ENCODE measurements around the gene TTYH2.

- TF ChIP-seq POLR2A (IDR thresholded peaks at IDR 0.05): no peak
- TF ChIP-seq, protein P1, sequence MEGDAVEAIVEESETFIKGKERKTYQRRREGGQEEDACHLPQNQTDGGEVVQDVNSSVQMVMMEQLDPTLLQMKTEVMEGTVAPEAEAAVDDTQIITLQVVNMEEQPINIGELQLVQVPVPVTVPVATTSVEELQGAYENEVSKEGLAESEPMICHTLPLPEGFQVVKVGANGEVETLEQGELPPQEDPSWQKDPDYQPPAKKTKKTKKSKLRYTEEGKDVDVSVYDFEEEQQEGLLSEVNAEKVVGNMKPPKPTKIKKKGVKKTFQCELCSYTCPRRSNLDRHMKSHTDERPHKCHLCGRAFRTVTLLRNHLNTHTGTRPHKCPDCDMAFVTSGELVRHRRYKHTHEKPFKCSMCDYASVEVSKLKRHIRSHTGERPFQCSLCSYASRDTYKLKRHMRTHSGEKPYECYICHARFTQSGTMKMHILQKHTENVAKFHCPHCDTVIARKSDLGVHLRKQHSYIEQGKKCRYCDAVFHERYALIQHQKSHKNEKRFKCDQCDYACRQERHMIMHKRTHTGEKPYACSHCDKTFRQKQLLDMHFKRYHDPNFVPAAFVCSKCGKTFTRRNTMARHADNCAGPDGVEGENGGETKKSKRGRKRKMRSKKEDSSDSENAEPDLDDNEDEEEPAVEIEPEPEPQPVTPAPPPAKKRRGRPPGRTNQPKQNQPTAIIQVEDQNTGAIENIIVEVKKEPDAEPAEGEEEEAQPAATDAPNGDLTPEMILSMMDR (IDR thresholded peaks at IDR 0.05): no peak
Measured at GRCh38 chr17:74271281-74271680, 57.9 kb downstream of the TTYH2 start.
